Activated CD4-positive, alpha-beta T cell treated with anti-CD3 and anti-CD28 coated beads for 36 hours (primary cell): ENCODE data around the gene NCOA5. TPM values are rescaled to one million over a fixed set of nuclear protein-coding genes. Genes with fewer than 3 reads are reported as not detected.

ENCODE experiments used
- ATAC-seq: fragments of 200-7000 bp; cut with Tn5 transposase; one replicate; pipeline ENCODE4 v1.10.0; 2021; ENCODE audit warnings: mild to moderate bottlenecking, moderate library complexity
- CTCF ChIA-PET: fragments of 350-600 bp; sonication (Branson Sonifier 250); formaldehyde crosslinking; loops from one replicate; lab custom pipeline; 2021; ENCODE audit warnings: antibody characterized with exemption; lab: Charles Lee
- POLR2A ChIA-PET: fragments of 350-600 bp; sonication (Branson Sonifier 250); formaldehyde crosslinking; loops from one replicate; lab custom pipeline; 2021; ENCODE audit warnings: antibody characterized with exemption, inconsistent platforms; lab: Charles Lee
- DNase-seq: peaks from one replicate; pipeline ENCODE4 v3.0.0-alpha.2; 2020
- H3K27ac Mint-ChIP-seq: one replicate; pipeline ENCODE4 v1.8.0; 2021; ENCODE audit warnings: mixed read lengths
- H3K27me3 Mint-ChIP-seq: one replicate; pipeline ENCODE4 v1.8.0; 2021; ENCODE audit warnings: mixed read lengths
- H3K36me3 Mint-ChIP-seq: one replicate; pipeline ENCODE4 v1.8.0; 2021; ENCODE audit warnings: low read depth, mixed read lengths
- H3K4me1 Mint-ChIP-seq: one replicate; pipeline ENCODE4 v1.8.0; 2021; ENCODE audit warnings: mixed read lengths
- H3K4me3 Mint-ChIP-seq: one replicate; pipeline ENCODE4 v1.8.0; 2021; ENCODE audit warnings: mild to moderate bottlenecking, moderate library complexity, mixed read lengths
- H3K9me3 Mint-ChIP-seq: one replicate; pipeline ENCODE4 v1.8.0; 2021; ENCODE audit warnings: low read depth, mixed read lengths
- intact Hi-C, 2 experiments: fragments of 100-400 bp; cut with DNase I in 1 of 2; cut with micrococcal nuclease in 1 of 2; formaldehyde crosslinking; loops; one replicate each; pipeline versions ENCODE4 v1.14.2 to v1.15.1; 2022 to 2024; cut with DNase I, micrococcal nuclease
- total RNA-seq, 2 experiments: library from RNA; stranded (reverse); gene quantifications; one replicate each; pipeline ENCODE4 v1.2.3, GENCODE V29; 2021

NCOA5 gene
- total RNA-seq, 2 experiments from 2014 or later = 17.9 to 18.8 TPM

DNA sequence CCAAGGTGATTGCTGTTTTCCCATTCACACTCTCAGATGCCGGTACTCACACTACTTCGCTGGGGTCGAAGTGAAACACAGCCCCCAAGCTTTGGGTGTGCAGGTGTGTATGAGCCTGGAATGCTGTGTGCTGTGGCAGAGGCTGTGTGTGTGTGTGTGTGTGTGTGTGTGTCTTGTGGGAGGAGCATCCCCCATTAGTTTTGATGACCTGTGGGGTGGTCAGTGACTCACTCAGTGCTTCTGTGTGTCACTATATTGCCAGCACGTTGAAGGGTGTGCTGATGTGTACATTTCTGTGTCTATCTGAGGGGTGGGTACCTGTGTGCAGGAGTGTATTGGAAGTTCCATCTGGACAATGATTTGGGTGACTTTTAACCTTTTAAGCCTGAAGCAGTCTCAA lies 65.8 kb downstream of the NCOA5 start:
- no peak overlapping the region for H3K4me3 Mint-ChIP-seq
- no peaks in the 10 kb centered on the region for H3K36me3 Mint-ChIP-seq
- no peaks in the 10 kb centered on the region for H3K9me3 Mint-ChIP-seq
- ATAC-seq (no peak), DNase-seq (no peak)
- POLR2A ChIA-PET = no interaction called here
- CTCF ChIA-PET = interaction anchor here (0.6 to 2.4 kb wide), 7 partner anchors 9 to 283 kb away, joined by 3 to 14 read pairs (median 3); no protein-coding TSS in a partner anchor
- intact Hi-C loops = loop anchor here (1.0 to 5.0 kb wide), 4 partner anchors 94 to 383 kb away; partner anchors contain the start of genes CD40 (in 1 of the 2), CDH22 (in 1 of the 2) and ELMO2 (in 1 of the 2)
- peaks cover 17% of the 10 kb centered on the region for H3K4me1 Mint-ChIP-seq
- peaks cover 30% of the 10 kb centered on the region for H3K27me3 Mint-ChIP-seq
- H3K27ac Mint-ChIP-seq = no peak overlapping the region

DNA sequence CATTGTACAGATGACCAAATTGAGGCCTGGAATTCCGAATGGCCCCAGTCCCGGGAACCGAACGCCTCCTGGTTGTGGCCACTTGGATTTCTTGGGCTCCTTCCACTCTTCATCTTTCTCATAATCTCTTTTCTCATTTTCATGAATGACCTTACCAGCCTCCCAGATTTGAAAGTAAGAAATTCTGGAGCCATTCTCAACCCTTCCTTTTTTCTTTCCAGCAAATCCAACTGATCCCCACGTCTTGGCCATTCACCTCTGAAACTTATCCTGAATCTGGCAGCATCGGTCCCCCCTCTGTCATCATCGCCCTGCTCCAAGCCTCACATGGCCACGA lies 66.6 kb downstream of the NCOA5 start:
- Mint-ChIP-seq H3K27ac (no peak overlapping the region), H3K27me3 (peaks cover 29% of the 10 kb centered on the region)

DNA sequence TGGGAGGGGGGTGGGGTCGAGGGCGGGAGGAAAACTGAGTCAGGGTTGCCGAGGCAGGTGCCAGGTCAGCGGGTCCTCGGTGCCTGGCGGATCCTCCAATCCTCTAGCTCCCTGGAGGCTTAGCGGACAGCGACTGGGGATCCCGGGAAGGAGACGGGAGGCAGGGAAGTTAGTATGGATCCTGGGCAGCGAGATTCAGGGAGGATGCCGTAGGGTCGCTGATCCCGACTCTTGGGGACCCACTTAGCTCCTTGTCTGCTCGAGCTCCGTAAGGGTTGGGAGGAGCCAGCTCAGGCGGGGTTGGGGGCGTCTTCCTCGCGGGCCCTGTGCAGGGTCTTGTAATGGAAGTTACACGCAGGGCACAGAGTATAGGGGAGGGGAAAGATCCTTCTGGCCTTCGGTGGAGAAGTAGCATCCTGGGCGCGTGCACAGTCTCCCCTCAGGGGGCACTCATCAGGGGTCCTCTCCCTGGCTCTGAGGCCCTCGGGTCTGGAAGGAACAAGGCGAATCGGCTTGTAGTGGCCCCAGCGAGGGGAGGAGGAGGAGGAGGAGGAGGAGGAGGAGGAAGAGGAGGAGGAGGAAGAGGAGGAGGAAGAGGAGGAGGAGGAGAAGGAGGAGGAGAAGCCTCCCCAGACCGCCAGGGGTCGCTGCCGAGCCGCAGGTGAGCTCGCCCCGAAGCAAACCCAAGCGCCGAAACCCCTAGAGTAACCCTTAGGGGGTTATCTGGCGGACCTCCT lies 67.2 kb downstream of the NCOA5 start:
- ChIA-PET POLR2A (no interaction called here), CTCF (interaction anchor here (0.6 to 2.4 kb wide), 25 partner anchors 8 to 343 kb away, joined by 3 to 14 read pairs (median 4); partner anchors contain the start of gene ZNF335)
- intact Hi-C loops = loop anchor here (1.0 to 5.0 kb wide), 8 partner anchors 50 to 384 kb away; partner anchors contain the start of genes CD40 (in 1 of the 2), CDH22 (in 1 of the 2), ELMO2 (in 1 of the 2) and NCOA5 (in 1 of the 2)
- Mint-ChIP-seq H3K9me3 (no peaks in the 10 kb centered on the region), H3K36me3 (no peaks in the 10 kb centered on the region), H3K27me3 (peaks cover 29% of the 10 kb centered on the region), H3K4me1 (peaks cover 17% of the 10 kb centered on the region), H3K4me3 (peak overlapping the region; percentile 57), H3K27ac (no peak overlapping the region)
- ATAC-seq (peak; percentile 60), DNase-seq (peak; percentile 88)

More for the DNA sequence above, 66.6 kb downstream of the NCOA5 start:
- Mint-ChIP-seq H3K9me3 (no peaks in the 10 kb centered on the region), H3K4me1 (peaks cover 17% of the 10 kb centered on the region), H3K36me3 (no peaks in the 10 kb centered on the region), H3K4me3 (no peak overlapping the region)
- no peak for ATAC-seq
- intact Hi-C loops = loop anchor here (1.0 to 5.0 kb wide), 4 partner anchors 95 to 384 kb away; partner anchors contain the start of genes CD40 (in 1 of the 2), CDH22 (in 1 of the 2) and ELMO2 (in 1 of the 2)
- POLR2A ChIA-PET = no interaction called here
- CTCF ChIA-PET = interaction anchor here (0.6 to 2.4 kb wide), 18 partner anchors 9 to 342 kb away, joined by 3 to 14 read pairs (median 4); partner anchors contain the start of gene ZNF335
- DNase-seq = no peak

GRCh38 chr20:46021361-46022359 lies 68.1 kb downstream of the NCOA5 start:
- intact Hi-C loops = loop anchor here (1.0 to 5.0 kb wide), 8 partner anchors 8 to 385 kb away; partner anchors contain the start of genes CDH22 (in 1 of the 2), ELMO2 (in 1 of the 2), NCOA5 (in 1 of the 2) and ZNF335 (in 1 of the 2)
- peak; percentile 78 for DNase-seq
- Mint-ChIP-seq H3K9me3 (no peaks in the 10 kb centered on the region), H3K4me3 (peak overlapping the region; percentile 57), H3K27me3 (peaks cover 29% of the 10 kb centered on the region), H3K36me3 (no peaks in the 10 kb centered on the region), H3K27ac (no peak overlapping the region), H3K4me1 (peaks cover 21% of the 10 kb centered on the region)
- peak; percentile 67 for ATAC-seq
- POLR2A ChIA-PET = no interaction called here
- CTCF ChIA-PET = interaction anchor here (0.6 to 2.4 kb wide), 18 partner anchors 7 to 343 kb away, joined by 3 to 14 read pairs (median 4); partner anchors contain the start of genes SLC12A5 and ZNF335

DNA sequence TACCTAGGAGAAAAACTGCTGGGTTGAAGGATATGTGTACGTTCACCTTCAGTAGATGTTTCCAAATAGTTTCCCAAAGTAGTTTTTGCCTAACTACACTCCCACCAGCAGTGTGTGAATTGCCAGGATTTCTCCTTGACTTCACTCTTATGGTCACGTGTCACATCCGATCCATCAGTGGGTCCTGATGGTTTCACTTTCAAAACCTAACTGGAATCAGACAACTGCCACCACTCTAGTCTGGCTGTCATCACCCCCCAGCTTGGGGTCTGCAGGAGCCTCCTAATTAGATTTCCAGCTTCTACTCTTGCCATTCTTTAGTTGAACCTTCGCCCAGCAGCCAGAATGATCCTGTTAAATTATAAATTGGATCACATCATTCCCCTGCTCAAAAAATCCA lies 69.2 kb downstream of the NCOA5 start:
- ChIA-PET POLR2A (no interaction called here), CTCF (interaction anchor here (1.3 kb wide), 1 partner anchor 8 kb away, joined by 3 read pairs; the partner anchor contains the start of gene SLC12A5)
- no peaks in the 10 kb centered on the region for H3K36me3 Mint-ChIP-seq
- peaks cover 21% of the 10 kb centered on the region for H3K4me1 Mint-ChIP-seq
- no peaks in the 10 kb centered on the region for H3K9me3 Mint-ChIP-seq
- intact Hi-C loops = loop anchor here in 1 of 2 experiments (2.0 to 5.0 kb wide), 2 partner anchors 287 to 344 kb away; partner anchors contain the start of gene CDH22
- no peak overlapping the region for H3K4me3 Mint-ChIP-seq
- no peak for ATAC-seq
- no peak overlapping the region for H3K27ac Mint-ChIP-seq
- peaks cover 28% of the 10 kb centered on the region for H3K27me3 Mint-ChIP-seq
- no peak for DNase-seq

GRCh38 chr20:46018611-46019010 lies 71.2 kb downstream of the NCOA5 start:
- H3K4me1 Mint-ChIP-seq = peaks cover 30% of the 10 kb centered on the region
- H3K27ac Mint-ChIP-seq = no peak overlapping the region
- H3K9me3 Mint-ChIP-seq = no peaks in the 10 kb centered on the region
- H3K4me3 Mint-ChIP-seq = no peak overlapping the region
- no peak for DNase-seq
- intact Hi-C loops = no loop called here
- ChIA-PET POLR2A (no interaction called here), CTCF (interaction anchor here (1.4 to 1.6 kb wide), 2 partner anchors 32 to 157 kb away, joined by 3 to 8 read pairs; no protein-coding TSS in a partner anchor)
- H3K36me3 Mint-ChIP-seq = no peaks in the 10 kb centered on the region
- peaks cover 29% of the 10 kb centered on the region for H3K27me3 Mint-ChIP-seq
- ATAC-seq = no peak

DNA sequence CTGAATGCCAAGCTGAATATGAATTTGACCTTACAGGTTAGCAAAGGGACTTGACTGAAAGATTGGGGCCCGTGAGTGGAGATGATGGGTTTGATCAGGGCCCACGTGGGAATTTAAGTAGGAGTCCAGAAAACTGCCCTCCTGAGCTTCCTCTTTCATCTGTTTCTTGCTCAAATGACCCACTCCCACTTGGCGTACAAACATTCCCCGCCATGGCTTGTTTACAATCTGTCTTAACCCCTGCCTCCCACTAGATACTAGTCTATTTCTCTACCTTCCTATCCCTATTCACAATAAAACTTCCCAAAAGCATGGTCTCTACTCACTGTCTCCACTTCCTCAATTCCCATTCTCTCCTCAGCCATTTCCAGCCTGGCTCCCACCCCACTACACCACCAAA lies 71.7 kb downstream of the NCOA5 start:
- H3K4me1 Mint-ChIP-seq = peaks cover 29% of the 10 kb centered on the region
- no peak for DNase-seq
- H3K27me3 Mint-ChIP-seq = peaks cover 26% of the 10 kb centered on the region
- intact Hi-C loops = no loop called here
- ATAC-seq = no peak
- ChIA-PET POLR2A (no interaction called here), CTCF (interaction anchor here (1.4 to 1.6 kb wide), 3 partner anchors 23 to 158 kb away, joined by 3 to 8 read pairs (median 3); no protein-coding TSS in a partner anchor)
- H3K36me3 Mint-ChIP-seq = no peaks in the 10 kb centered on the region
- H3K27ac Mint-ChIP-seq = no peak overlapping the region
- no peak overlapping the region for H3K4me3 Mint-ChIP-seq
- no peaks in the 10 kb centered on the region for H3K9me3 Mint-ChIP-seq

DNA sequence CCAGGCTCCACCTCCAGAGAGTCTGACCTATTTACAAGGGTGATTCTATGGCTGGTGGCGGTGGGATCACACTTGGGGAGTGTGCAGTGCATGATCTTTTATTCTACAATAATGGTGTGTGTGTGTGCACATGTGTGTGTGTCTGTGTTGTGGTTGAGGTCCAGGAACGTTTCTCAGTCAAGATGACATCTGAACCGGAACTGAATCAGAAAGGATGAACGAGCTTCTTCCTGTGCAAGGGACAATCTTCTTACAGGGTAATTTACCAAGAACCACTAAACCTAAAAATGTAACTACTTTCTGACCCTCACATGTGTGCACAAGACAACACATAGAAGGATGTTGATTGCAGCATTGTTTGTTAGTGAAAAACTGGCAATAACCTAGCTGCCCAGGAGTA lies 72.5 kb downstream of the NCOA5 start:
- peaks cover 34% of the 10 kb centered on the region for H3K27me3 Mint-ChIP-seq
- H3K4me1 Mint-ChIP-seq = peaks cover 33% of the 10 kb centered on the region
- CTCF ChIA-PET = interaction anchor here (0.7 to 1.6 kb wide), 4 partner anchors 12 to 158 kb away, joined by 3 to 8 read pairs (median 3); no protein-coding TSS in a partner anchor
- H3K9me3 Mint-ChIP-seq = no peaks in the 10 kb centered on the region
- no peak overlapping the region for H3K27ac Mint-ChIP-seq
- intact Hi-C loops = no loop called here
- H3K36me3 Mint-ChIP-seq = no peaks in the 10 kb centered on the region
- POLR2A ChIA-PET = no interaction called here
- DNase-seq (no peak), ATAC-seq (no peak)
- no peak overlapping the region for H3K4me3 Mint-ChIP-seq

GRCh38 chr20:46014517-46015396 lies 75.0 kb downstream of the NCOA5 start:
- H3K27me3 Mint-ChIP-seq = peaks cover 50% of the 10 kb centered on the region
- peak overlapping the region; percentile 11 for H3K4me3 Mint-ChIP-seq
- H3K9me3 Mint-ChIP-seq = no peaks in the 10 kb centered on the region
- ATAC-seq (no peak), DNase-seq (no peak)
- POLR2A ChIA-PET = no interaction called here
- no peak overlapping the region for H3K27ac Mint-ChIP-seq
- CTCF ChIA-PET = interaction anchor here (0.6 to 4.7 kb wide), 23 partner anchors 8 to 671 kb away, joined by 3 to 51 read pairs (median 5); partner anchors contain the start of gene ZNF335
- no peaks in the 10 kb centered on the region for H3K36me3 Mint-ChIP-seq
- peaks cover 44% of the 10 kb centered on the region for H3K4me1 Mint-ChIP-seq
- intact Hi-C loops = loop anchor here (1.0 to 5.0 kb wide), 8 partner anchors 27 to 673 kb away; partner anchors contain the start of genes NCOA5 (in 1 of the 2), TP53RK (in 1 of the 2) and ZNF335 (in 1 of the 2)
